ENCODE measurements around the gene ABHD2.
A peak's percentile ranks its signal among the peaks of the same experiment; 100 is the strongest.

The ABHD2 gene

DNA sequence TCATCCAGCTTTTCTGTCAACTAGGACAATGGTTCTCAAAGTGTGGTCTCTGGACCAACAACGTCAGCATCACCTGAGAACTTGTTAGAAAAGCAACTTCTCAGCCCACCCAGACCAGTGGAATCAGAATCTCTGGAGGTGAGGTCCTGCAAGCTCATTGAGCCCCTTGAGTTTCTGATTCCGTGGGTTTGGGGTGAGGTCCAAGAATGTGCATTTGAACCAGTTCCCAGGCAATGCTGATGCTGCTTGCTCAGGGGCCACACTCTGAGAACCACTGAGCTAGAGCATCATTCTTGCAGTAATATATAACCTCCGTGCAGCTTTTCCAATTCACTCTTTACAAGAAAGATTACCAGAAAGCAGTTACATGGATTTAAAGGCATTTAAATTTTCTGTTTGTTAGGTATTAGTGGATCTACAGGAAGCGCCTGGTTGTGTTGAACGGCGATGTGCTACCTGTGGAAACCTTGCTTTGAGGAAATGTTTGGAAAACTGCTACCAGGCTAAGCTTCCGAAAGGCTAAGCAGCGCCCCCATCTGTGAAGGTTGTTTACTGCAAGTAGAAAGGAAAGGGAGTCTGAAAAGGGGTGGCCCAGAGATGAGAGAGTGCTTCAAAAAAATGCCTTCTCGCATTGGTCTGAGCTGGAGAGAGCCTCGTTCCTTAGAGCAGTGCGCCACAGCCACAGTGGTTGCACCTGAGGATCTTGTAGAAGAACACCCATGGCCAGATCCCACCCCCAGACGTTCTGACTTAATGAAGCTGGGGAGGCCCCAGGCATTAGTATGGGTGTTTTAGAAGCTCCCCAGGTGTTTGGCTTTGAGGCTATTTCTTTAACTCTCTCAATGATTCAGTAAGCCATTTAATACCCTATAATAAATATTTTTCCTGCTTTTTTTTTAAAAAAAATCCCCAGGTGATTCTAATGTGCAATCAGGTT lies 83.1 kb downstream of the ABHD2 start:
- TF ChIP-seq, protein P1, sequence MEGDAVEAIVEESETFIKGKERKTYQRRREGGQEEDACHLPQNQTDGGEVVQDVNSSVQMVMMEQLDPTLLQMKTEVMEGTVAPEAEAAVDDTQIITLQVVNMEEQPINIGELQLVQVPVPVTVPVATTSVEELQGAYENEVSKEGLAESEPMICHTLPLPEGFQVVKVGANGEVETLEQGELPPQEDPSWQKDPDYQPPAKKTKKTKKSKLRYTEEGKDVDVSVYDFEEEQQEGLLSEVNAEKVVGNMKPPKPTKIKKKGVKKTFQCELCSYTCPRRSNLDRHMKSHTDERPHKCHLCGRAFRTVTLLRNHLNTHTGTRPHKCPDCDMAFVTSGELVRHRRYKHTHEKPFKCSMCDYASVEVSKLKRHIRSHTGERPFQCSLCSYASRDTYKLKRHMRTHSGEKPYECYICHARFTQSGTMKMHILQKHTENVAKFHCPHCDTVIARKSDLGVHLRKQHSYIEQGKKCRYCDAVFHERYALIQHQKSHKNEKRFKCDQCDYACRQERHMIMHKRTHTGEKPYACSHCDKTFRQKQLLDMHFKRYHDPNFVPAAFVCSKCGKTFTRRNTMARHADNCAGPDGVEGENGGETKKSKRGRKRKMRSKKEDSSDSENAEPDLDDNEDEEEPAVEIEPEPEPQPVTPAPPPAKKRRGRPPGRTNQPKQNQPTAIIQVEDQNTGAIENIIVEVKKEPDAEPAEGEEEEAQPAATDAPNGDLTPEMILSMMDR (IDR thresholded peaks at IDR 0.05; ENCODE audit: low read depth, low read length, poor library complexity, severe bottlenecking) = peak; percentile 90
- no peak for TF ChIP-seq EZH2phosphoT487 (IDR thresholded peaks at IDR 0.05; ENCODE audit: borderline replicate concordance, low read length)
- H3K27ac ChIP-seq (ENCODE audit: low read depth, low read length) = no peak overlapping the region
- H3K36me3 ChIP-seq (ENCODE audit: control insufficient read depth, low read length) = no peaks in the 10 kb centered on the region
- H3K4me3 ChIP-seq (ENCODE audit: low read length) = no peak overlapping the region
- no peaks in the 10 kb centered on the region for H4K20me1 ChIP-seq (ENCODE audit: control insufficient read depth, insufficient read depth, low read depth, low read length)
- no peaks in the 10 kb centered on the region for H3K9me3 ChIP-seq (ENCODE audit: control insufficient read depth, insufficient read depth, low read length)
- no peaks in the 10 kb centered on the region for H3K4me1 ChIP-seq (ENCODE audit: control insufficient read depth, low read length)
- H3K9me2 ChIP-seq (replicated peaks; ENCODE audit: control insufficient read depth, low read length) = no peaks in the 10 kb centered on the region
- H3K79me2 ChIP-seq (ENCODE audit: control insufficient read depth, low read length) = no peaks in the 10 kb centered on the region
- no peaks in the 10 kb centered on the region for H3K27me3 ChIP-seq (ENCODE audit: control insufficient read depth, low read length)
- no peaks in the 10 kb centered on the region for H3F3A ChIP-seq (ENCODE audit: control insufficient read depth, insufficient read depth)
- H3K4me2 ChIP-seq (ENCODE audit: low read length) = no peak overlapping the region

DNA sequence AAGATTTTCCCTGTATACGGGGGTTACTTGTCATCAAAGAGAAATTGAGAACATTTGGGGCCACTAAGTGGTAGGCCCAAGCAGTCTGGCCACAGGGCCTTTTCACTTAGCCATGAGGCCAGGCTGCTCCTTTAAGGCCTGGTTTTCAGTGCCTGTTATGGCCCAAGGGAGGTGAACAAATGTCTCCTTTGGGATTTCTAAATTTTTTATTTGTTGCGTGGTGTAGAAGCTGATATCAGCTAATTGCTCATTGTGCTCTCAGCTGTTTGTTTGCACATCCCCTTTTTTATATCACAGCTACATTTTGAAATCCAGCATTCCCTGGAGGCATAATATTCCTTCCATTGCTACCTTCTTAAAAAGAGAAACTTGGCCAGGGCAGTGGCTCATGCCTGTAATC lies 84.7 kb downstream of the ABHD2 start:
- H3K36me3 ChIP-seq (ENCODE audit: control insufficient read depth, low read length) = 0 out of 2 replicates have a peak, but pooled peaks cover under 1% of the 10 kb centered on the region
- H3K79me2 ChIP-seq (ENCODE audit: control insufficient read depth, low read length) = no peaks in the 10 kb centered on the region

DNA sequence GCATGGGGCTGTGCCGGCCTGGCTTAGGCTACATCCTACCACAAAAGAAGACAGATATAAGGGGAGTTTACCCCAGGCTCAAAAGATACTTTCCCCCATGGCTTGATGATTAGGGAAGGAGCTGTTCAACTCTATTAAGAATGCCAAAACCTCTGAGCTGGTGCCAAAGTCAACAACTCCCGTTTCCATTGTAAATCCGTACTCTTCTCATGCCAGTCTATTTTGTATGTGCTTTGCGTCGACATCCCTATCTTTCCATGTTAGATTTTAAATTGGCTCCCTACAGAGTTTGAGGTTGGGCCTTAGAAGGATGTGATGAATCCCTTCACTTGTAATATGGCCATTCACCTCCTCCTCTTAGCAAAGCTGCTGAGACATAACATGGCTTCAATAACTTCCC lies 86.2 kb downstream of the ABHD2 start:
- no peak overlapping the region for H3K4me3 ChIP-seq (ENCODE audit: low read length)
- no peaks in the 10 kb centered on the region for H3F3A ChIP-seq (ENCODE audit: control insufficient read depth, insufficient read depth)
- no peaks in the 10 kb centered on the region for H4K20me1 ChIP-seq (ENCODE audit: control insufficient read depth, insufficient read depth, low read depth, low read length)

More for the DNA sequence above, 84.7 kb downstream of the ABHD2 start:
- no peaks in the 10 kb centered on the region for H3K4me1 ChIP-seq (ENCODE audit: control insufficient read depth, low read length)
- H3K27ac ChIP-seq (ENCODE audit: low read depth, low read length) = no peak overlapping the region
- no peak overlapping the region for H3K4me3 ChIP-seq (ENCODE audit: low read length)
- no peaks in the 10 kb centered on the region for H3K9me3 ChIP-seq (ENCODE audit: control insufficient read depth, insufficient read depth, low read length)
- no peaks in the 10 kb centered on the region for H4K20me1 ChIP-seq (ENCODE audit: control insufficient read depth, insufficient read depth, low read depth, low read length)
- no peaks in the 10 kb centered on the region for H3K27me3 ChIP-seq (ENCODE audit: control insufficient read depth, low read length)
- H3F3A ChIP-seq (ENCODE audit: control insufficient read depth, insufficient read depth) = no peaks in the 10 kb centered on the region
- TF ChIP-seq, protein P1 (IDR thresholded peaks at IDR 0.05; ENCODE audit: low read depth, low read length, poor library complexity, severe bottlenecking) = no peak
- TF ChIP-seq EZH2phosphoT487 (IDR thresholded peaks at IDR 0.05; ENCODE audit: borderline replicate concordance, low read length) = no peak
- no peak overlapping the region for H3K4me2 ChIP-seq (ENCODE audit: low read length)
- H3K9me2 ChIP-seq (replicated peaks; ENCODE audit: control insufficient read depth, low read length) = no peaks in the 10 kb centered on the region

More for the DNA sequence above, 86.2 kb downstream of the ABHD2 start:
- Histone ChIP-seq H3K9me3 (ENCODE audit: control insufficient read depth, insufficient read depth, low read length) (no peaks in the 10 kb centered on the region), H3K27me3 (ENCODE audit: control insufficient read depth, low read length) (no peaks in the 10 kb centered on the region), H3K27ac (ENCODE audit: low read depth, low read length) (no peak overlapping the region), H3K9me2 (replicated peaks; ENCODE audit: control insufficient read depth, low read length) (no peaks in the 10 kb centered on the region), H3K79me2 (ENCODE audit: control insufficient read depth, low read length) (no peaks in the 10 kb centered on the region), H3K4me2 (ENCODE audit: low read length) (no peak overlapping the region), H3K36me3 (ENCODE audit: control insufficient read depth, low read length) (0 out of 2 replicates have a peak, but pooled peaks cover 3% of the 10 kb centered on the region), H3K4me1 (ENCODE audit: control insufficient read depth, low read length) (no peaks in the 10 kb centered on the region)
- TF ChIP-seq EZH2phosphoT487 (IDR thresholded peaks at IDR 0.05; ENCODE audit: borderline replicate concordance, low read length) = no peak
- TF ChIP-seq, protein P1 (IDR thresholded peaks at IDR 0.05; ENCODE audit: low read depth, low read length, poor library complexity, severe bottlenecking) = no peak

All from DOHH2 (cell line).